Activated B cell treated with CpG ODN at 0.5 μM for 24 hours (primary cell): Measurements from ENCODE around the gene CCR3. TPM values are rescaled to one million over a fixed set of nuclear protein-coding genes. Genes with fewer than 3 reads are reported as not detected.

Experiments
- ATAC-seq: fragments of 200-7000 bp; cut with Tn5 transposase; one replicate; pipeline ENCODE4 v1.10.0; 2021; ENCODE audit warnings: low read depth, mild to moderate bottlenecking, moderate library complexity
- CTCF ChIA-PET: fragments of 350-600 bp; sonication (Branson Sonifier 250); formaldehyde crosslinking; loops from one replicate; lab custom pipeline; 2021; ENCODE audit warnings: antibody characterized with exemption; lab: Charles Lee
- POLR2A ChIA-PET: fragments of 350-600 bp; sonication (Branson Sonifier 250); formaldehyde crosslinking; loops from one replicate; lab custom pipeline; 2021; ENCODE audit warnings: antibody characterized with exemption; lab: Charles Lee
- DNase-seq: peaks from one replicate; pipeline ENCODE4 v3.0.0; 2022
- H3K27ac Mint-ChIP-seq: one replicate; pipeline ENCODE4 v1.8.0; 2020; ENCODE audit warnings: mixed read lengths
- H3K27me3 Mint-ChIP-seq: one replicate; pipeline ENCODE4 v1.8.0; 2021; ENCODE audit warnings: mixed read lengths
- H3K36me3 Mint-ChIP-seq: one replicate; pipeline ENCODE4 v1.8.0; 2021; ENCODE audit warnings: low read depth, mixed read lengths
- H3K4me1 Mint-ChIP-seq: one replicate; pipeline ENCODE4 v1.8.0; 2021; ENCODE audit warnings: mixed read lengths
- H3K4me3 Mint-ChIP-seq: one replicate; pipeline ENCODE4 v1.8.0; 2020; ENCODE audit warnings: mild to moderate bottlenecking, mixed read lengths
- H3K9me3 Mint-ChIP-seq: one replicate; pipeline ENCODE4 v1.8.0; 2020; ENCODE audit warnings: mixed read lengths
- CTCF ChIP-seq: fragments of 200-600 bp; IDR thresholded peaks from one replicate; pipeline ENCODE4 v1.8.0; 2022; ENCODE audit warnings: antibody characterized with exemption, mild to moderate bottlenecking
- intact Hi-C: fragments of 100-400 bp; cut with micrococcal nuclease; formaldehyde crosslinking; loops from one replicate; pipeline ENCODE4 v1.15.1; 2024
- total RNA-seq: library from RNA; stranded (reverse); gene quantifications from 2 replicates; pipeline ENCODE4 v1.2.3, GENCODE V29; 2022

Gene CCR3
- total RNA-seq, 1 donor from 2014 or later, result not detected

GRCh38 chr3:46283881-46284450 lies 41.7 kb downstream of the CCR3 start:
- POLR2A ChIA-PET, result no interaction called here
- TF ChIP-seq CTCF, result no peak
- intact Hi-C loops, result no loop called here

GRCh38 chr3:46284981-46285683 lies 42.9 kb downstream of the CCR3 start:
- DNase-seq (no peak), ATAC-seq (no peak)
- H3K27me3 Mint-ChIP-seq, result no peaks in the 10 kb centered on the region
- no peaks in the 10 kb centered on the region for H3K36me3 Mint-ChIP-seq
- no peaks in the 10 kb centered on the region for H3K9me3 Mint-ChIP-seq
- intact Hi-C loops, result no loop called here
- H3K4me3 Mint-ChIP-seq, result no peak overlapping the region
- no peak for TF ChIP-seq CTCF
- H3K27ac Mint-ChIP-seq, result no peak overlapping the region
- ChIA-PET POLR2A (no interaction called here), CTCF (interaction anchor here (1.6 kb wide), 1 partner anchor 9 kb away, joined by 4 read pairs; no protein-coding TSS in a partner anchor)
- peaks cover 21% of the 10 kb centered on the region for H3K4me1 Mint-ChIP-seq

More at GRCh38 chr3:46283881-46284450, 41.7 kb downstream of the CCR3 start:
- H3K27me3 Mint-ChIP-seq, result no peaks in the 10 kb centered on the region
- ATAC-seq (no peak), DNase-seq (no peak)
- H3K9me3 Mint-ChIP-seq, result peaks cover 4% of the 10 kb centered on the region
- CTCF ChIA-PET, result no interaction called here
- no peaks in the 10 kb centered on the region for H3K36me3 Mint-ChIP-seq
- H3K4me1 Mint-ChIP-seq, result peaks cover 19% of the 10 kb centered on the region
- H3K4me3 Mint-ChIP-seq, result no peak overlapping the region
- H3K27ac Mint-ChIP-seq, result no peak overlapping the region

GRCh38 chr3:46285931-46286619 lies 43.8 kb downstream of the CCR3 start:
- CTCF ChIA-PET, result interaction anchor here (1.6 kb wide), 1 partner anchor 10 kb away, joined by 4 read pairs; no protein-coding TSS in a partner anchor
- ATAC-seq (no peak), DNase-seq (no peak)
- H3K9me3 Mint-ChIP-seq, result no peaks in the 10 kb centered on the region
- H3K4me3 Mint-ChIP-seq, result no peak overlapping the region
- no peak for TF ChIP-seq CTCF
- H3K36me3 Mint-ChIP-seq, result no peaks in the 10 kb centered on the region
- H3K4me1 Mint-ChIP-seq, result peaks cover 21% of the 10 kb centered on the region
- no peaks in the 10 kb centered on the region for H3K27me3 Mint-ChIP-seq
- intact Hi-C loops, result no loop called here
- H3K27ac Mint-ChIP-seq, result no peak overlapping the region
- POLR2A ChIA-PET, result no interaction called here

- Mint-ChIP-seq H3K36me3 (no peaks in the 10 kb centered on the region), H3K4me3 (no peak overlapping the region), H3K4me1 (peaks cover 21% of the 10 kb centered on the region), H3K9me3 (no peaks in the 10 kb centered on the region), H3K27me3 (no peaks in the 10 kb centered on the region), H3K27ac (no peak overlapping the region)
- DNase-seq (no peak), ATAC-seq (no peak)
- ChIA-PET POLR2A (no interaction called here), CTCF (no interaction called here)
- TF ChIP-seq CTCF, result no peak
- intact Hi-C loops, result no loop called here
Observed at GRCh38 chr3:46286947-46287565, 44.8 kb downstream of the CCR3 start.

- H3K4me3 Mint-ChIP-seq, result no peak overlapping the region
- POLR2A ChIA-PET, result no interaction called here
Observed at GRCh38 chr3:46289551-46289950, 47.3 kb downstream of the CCR3 start.

More at GRCh38 chr3:46289551-46289950, 47.3 kb downstream of the CCR3 start:
- intact Hi-C loops, result no loop called here
- CTCF ChIA-PET, result no interaction called here
- ATAC-seq (no peak), DNase-seq (no peak)
- Mint-ChIP-seq H3K27me3 (no peaks in the 10 kb centered on the region), H3K9me3 (no peaks in the 10 kb centered on the region), H3K36me3 (no peaks in the 10 kb centered on the region), H3K4me1 (peaks cover 15% of the 10 kb centered on the region), H3K27ac (no peak overlapping the region)
- TF ChIP-seq CTCF, result no peak
